Breast epithelium (tissue), 3 donors: ENCODE measurements around the gene GNB1.

Source experiments
- CTCF ChIP-seq, 3 donors: fragments of 450-650 bp; IDR thresholded peaks; one replicate each; pipeline ENCODE4 v1.5.1; 2016 to 2017; ENCODE audit warnings: antibody characterized with exemption in 3 of 3, mild to moderate bottlenecking in 3 of 3, moderate library complexity in 3 of 3
- POLR2A ChIP-seq: fragments of 450-650 bp; IDR thresholded peaks from one replicate; pipeline ENCODE4 v1.6.1; 2016; ENCODE audit warnings: antibody characterized with exemption, mild to moderate bottlenecking, moderate library complexity
- POLR2AphosphoS5 ChIP-seq, 3 donors: sonication (generic); formaldehyde crosslinking; IDR thresholded peaks; one replicate each; pipeline ENCODE4 v1.6.1; 2017; ENCODE audit warnings: antibody characterized with exemption in 3 of 3

- TF ChIP-seq POLR2AphosphoS5 (IDR thresholded peaks at IDR 0.05) (no peak), CTCF (IDR thresholded peaks at IDR 0.05) (no peak), POLR2A (no peak)
Measured at GRCh38 chr1:1928231-1929101, 37.6 kb upstream of the GNB1 start.
